Ovary (tissue), 9 donors: ENCODE measurements around the gene CNOT3. TPM values are rescaled to one million over a fixed set of nuclear protein-coding genes. Genes with fewer than 3 reads are reported as not detected.
A peak's percentile ranks its signal among the peaks of the same experiment; 100 is the strongest.

Experiments used
- DNase-seq, 5 donors: peaks; one replicate each; pipeline ENCODE4 v3.0.0-alpha.2; 2019 to 2020
- H3K27ac ChIP-seq, 2 donors: fragments of 200-600 bp; one replicate each; pipeline versions ENCODE4 v1.5.1 to v1.8.0; 2019 to 2022
- H3K27me3 ChIP-seq: fragments of 200-600 bp; one replicate; pipeline ENCODE4 v1.8.0; 2022
- H3K36me3 ChIP-seq: fragments of 200-600 bp; sonication (generic); one replicate; pipeline ENCODE4 v1.5.1; 2019
- H3K4me1 ChIP-seq: one replicate; pipeline ENCODE4 v1.8.1; 2013; ENCODE audit warnings: mild to moderate bottlenecking, moderate library complexity; ENCODE audit not compliant: insufficient read depth
- H3K4me3 ChIP-seq: fragments of 200-600 bp; sonication (generic); one replicate; pipeline ENCODE4 v1.5.1; 2017
- H3K9me3 ChIP-seq, 2 donors: fragments of 200-600 bp in 1 of 2; sonication (generic) in 1 of 2; one replicate each; pipeline versions ENCODE4 v1.5.1 to v1.8.1; 2013 to 2019; ENCODE audit warnings: mild to moderate bottlenecking in 1 of 2, moderate library complexity in 1 of 2
- EP300 ChIP-seq: sonication (generic); formaldehyde crosslinking; IDR thresholded peaks from one replicate; pipeline ENCODE4 v1.6.1; 2017; ENCODE audit warnings: antibody characterized with exemption
- POLR2A ChIP-seq: fragments of 450-650 bp; IDR thresholded peaks from one replicate; pipeline ENCODE4 v1.6.1; 2017; ENCODE audit warnings: antibody characterized with exemption, mild to moderate bottlenecking, moderate library complexity
- WGBS, 3 donors: extraction: QIAGEN DNeasy Blood & Tissue Kit in 1 of 3; methylation state at CpG; one replicate each; pipeline versions ENCODE4 v1.1.5 to v1.1.7; 2013 to 2017; 5-methylcytosine and 5-hydroxymethylcytosine counted together
- intact Hi-C, 4 donors: fragments of 100-400 bp; cut with DNase I; formaldehyde crosslinking; loops; one replicate each; pipeline versions ENCODE4 v1.11.0 to v1.15.1; 2022 to 2023
- polyA plus RNA-seq, 2 donors: library from polyadenylated mRNA; stranded (reverse); fragments of 200-250 nt in 1 of 2; fragments of 350-450 nt in 1 of 2; fragmentation: Illumina TruSeq in 1 of 2; extraction: RNeasy Lipid Tissue Mini Kit (QIAGEN cat#74804) in 1 of 2; gene quantifications; one replicate each; pipeline ENCODE4 v1.2.3, GENCODE V29; 2013 to 2014
- total RNA-seq, 7 donors: library from RNA; depleted of rRNA in 2 of 7; stranded (reverse); fragments of >200 nt in 2 of 7; fragmentation: NEBNext Ultra II Directional in 3 of 7; extraction: Animal tissue kit (Norgen Biotek cat#: 25700) in 3 of 7; gene quantifications; one replicate each; pipeline versions ENCODE4 v1.1.0 to v1.2.4, GENCODE V29; 2016 to 2023
- TF ChIP-seq, protein P1 (sequence below), 3 donors: fragments of 450-650 bp in 2 of 3; fragments of 200-600 bp in 1 of 3; IDR thresholded peaks; one replicate each; pipeline versions ENCODE4 v1.5.1 to v1.8.0; 2016 to 2022; ENCODE audit warnings: antibody characterized with exemption in 3 of 3, mild to moderate bottlenecking in 1 of 3
- donor health status: DM: no; HTN: no; CAD: no; lungs with moderate emphysema.
- donor health status: DM: no; HTN: no; CAD: no.
- donor health status: Bipolar disorder and iron deficiency.
- donor health status: DM: yes; HTN: yes; CAD: no.
- donor health status: DM: no; HTN: no; CAD: no.
- donor health status: DM: yes; HTN: yes; CAD: no.

The CNOT3 gene
- total and polyA plus RNA-seq, 9 donors, result 14.4 to 65.6 (median 41.6) TPM

- no peak for DNase-seq
- no peak for TF ChIP-seq EP300
- TF ChIP-seq, protein P1, sequence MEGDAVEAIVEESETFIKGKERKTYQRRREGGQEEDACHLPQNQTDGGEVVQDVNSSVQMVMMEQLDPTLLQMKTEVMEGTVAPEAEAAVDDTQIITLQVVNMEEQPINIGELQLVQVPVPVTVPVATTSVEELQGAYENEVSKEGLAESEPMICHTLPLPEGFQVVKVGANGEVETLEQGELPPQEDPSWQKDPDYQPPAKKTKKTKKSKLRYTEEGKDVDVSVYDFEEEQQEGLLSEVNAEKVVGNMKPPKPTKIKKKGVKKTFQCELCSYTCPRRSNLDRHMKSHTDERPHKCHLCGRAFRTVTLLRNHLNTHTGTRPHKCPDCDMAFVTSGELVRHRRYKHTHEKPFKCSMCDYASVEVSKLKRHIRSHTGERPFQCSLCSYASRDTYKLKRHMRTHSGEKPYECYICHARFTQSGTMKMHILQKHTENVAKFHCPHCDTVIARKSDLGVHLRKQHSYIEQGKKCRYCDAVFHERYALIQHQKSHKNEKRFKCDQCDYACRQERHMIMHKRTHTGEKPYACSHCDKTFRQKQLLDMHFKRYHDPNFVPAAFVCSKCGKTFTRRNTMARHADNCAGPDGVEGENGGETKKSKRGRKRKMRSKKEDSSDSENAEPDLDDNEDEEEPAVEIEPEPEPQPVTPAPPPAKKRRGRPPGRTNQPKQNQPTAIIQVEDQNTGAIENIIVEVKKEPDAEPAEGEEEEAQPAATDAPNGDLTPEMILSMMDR (IDR thresholded peaks at IDR 0.05), result no peak
- TF ChIP-seq POLR2A, result no peak
- Histone ChIP-seq H3K4me3 (no peak overlapping the region), H3K9me3 (no peaks in the 10 kb centered on the region), H3K27ac (no peak overlapping the region), H3K4me1 (no peaks in the 10 kb centered on the region), H3K36me3 (no peaks in the 10 kb centered on the region), H3K27me3 (no peaks in the 10 kb centered on the region)
- intact Hi-C loops, result no loop called here
- 93 to 95% (median 94%) methylated on average over 4 to 20 of the region's 20 CpGs for WGBS, 3 donors
These were observed 8.0 kb upstream of the CNOT3 start for GRCh38 chr19:54129617-54129996.

DNA sequence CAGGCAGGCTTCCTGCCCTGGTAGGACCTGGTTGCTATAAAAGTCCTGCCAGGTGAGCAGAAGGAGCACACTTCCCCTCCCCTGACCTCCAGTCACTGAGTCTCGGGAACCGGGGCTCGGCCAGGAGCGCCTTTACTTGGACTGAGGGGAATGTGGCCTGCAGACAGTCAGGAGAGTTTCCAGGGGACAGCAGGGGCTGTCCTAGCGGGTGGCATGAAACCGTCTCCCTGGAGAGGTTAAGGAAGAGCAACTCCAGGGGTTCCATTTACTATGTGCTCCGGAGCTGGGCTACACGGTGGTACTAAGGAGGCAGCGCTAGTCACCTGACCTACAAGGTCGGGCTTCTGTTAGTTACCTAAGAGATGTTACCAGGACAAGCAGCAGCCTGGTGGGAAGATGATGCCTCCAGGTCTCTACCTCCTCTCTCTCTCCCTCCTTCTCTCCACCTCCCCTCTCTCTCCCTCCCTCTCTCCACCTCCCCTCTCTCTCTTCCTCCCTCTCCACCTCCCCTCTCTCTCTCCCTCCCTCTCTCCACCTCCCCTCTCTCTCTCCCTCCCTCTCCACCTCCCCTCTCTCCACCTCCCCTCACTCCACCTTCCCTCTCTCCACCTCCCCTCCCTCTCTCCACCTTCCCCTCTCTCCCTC lies 4.1 kb upstream of the CNOT3 start:
- TF ChIP-seq EP300 (no peak), POLR2A (no peak)
- TF ChIP-seq, protein P1 (IDR thresholded peaks at IDR 0.05), result no peak
- Histone ChIP-seq H3K4me3 (no peak overlapping the region), H3K9me3 (no peaks in the 10 kb centered on the region), H3K36me3 (no peaks in the 10 kb centered on the region), H3K4me1 (no peaks in the 10 kb centered on the region), H3K27me3 (no peaks in the 10 kb centered on the region), H3K27ac (no peak overlapping the region)
- 50 to 58% (median 52%) methylated on average over 10 of the region's 10 CpGs for WGBS, 3 donors
- intact Hi-C loops, result no loop called here
- no peak for DNase-seq

DNA sequence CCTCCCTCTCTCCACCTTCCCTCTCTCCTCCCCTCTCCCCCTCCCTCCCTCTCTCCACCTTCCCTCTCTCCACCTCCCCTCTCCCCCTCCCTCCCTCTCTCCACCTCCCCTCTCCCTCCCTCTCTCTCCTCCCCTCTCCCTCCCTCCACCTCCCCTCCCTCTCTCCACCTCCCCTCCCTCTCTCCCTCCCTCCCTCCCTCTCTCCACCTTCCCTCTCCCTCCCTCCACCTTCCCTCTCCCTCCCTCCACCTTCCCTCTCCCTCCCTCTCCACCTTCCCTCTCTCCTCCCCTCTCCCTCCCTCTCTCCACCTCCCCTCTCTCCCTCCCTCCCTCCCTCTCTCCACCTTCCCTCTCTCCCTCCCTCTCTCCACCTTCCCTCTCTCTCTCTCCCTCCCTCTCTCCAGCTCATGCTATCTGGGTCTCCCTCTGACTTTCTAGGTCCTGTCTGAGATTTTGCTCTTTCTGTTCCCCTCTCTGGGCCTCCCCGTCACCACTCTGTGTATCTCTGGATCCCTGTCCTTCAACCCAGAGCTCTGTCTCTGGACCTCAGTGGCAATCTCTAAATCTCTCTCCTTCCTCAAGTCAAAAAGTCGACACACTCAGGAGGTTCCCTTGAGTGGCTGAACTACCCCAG lies 3.5 kb upstream of the CNOT3 start:
- H3K36me3 ChIP-seq, result no peaks in the 10 kb centered on the region
- no peak for DNase-seq
- no peaks in the 10 kb centered on the region for H3K9me3 ChIP-seq
- no peak overlapping the region for H3K4me3 ChIP-seq
- WGBS, 3 donors, result 50 to 61% (median 60%) methylated on average over 2 of the region's 2 CpGs
- peaks cover 2% of the 10 kb centered on the region for H3K4me1 ChIP-seq
- TF ChIP-seq EP300, result no peak
- TF ChIP-seq POLR2A, result no peak
- TF ChIP-seq, protein P1 (IDR thresholded peaks at IDR 0.05), result no peak
- no peak overlapping the region for H3K27ac ChIP-seq
- no peaks in the 10 kb centered on the region for H3K27me3 ChIP-seq
- intact Hi-C loops, result no loop called here

DNA sequence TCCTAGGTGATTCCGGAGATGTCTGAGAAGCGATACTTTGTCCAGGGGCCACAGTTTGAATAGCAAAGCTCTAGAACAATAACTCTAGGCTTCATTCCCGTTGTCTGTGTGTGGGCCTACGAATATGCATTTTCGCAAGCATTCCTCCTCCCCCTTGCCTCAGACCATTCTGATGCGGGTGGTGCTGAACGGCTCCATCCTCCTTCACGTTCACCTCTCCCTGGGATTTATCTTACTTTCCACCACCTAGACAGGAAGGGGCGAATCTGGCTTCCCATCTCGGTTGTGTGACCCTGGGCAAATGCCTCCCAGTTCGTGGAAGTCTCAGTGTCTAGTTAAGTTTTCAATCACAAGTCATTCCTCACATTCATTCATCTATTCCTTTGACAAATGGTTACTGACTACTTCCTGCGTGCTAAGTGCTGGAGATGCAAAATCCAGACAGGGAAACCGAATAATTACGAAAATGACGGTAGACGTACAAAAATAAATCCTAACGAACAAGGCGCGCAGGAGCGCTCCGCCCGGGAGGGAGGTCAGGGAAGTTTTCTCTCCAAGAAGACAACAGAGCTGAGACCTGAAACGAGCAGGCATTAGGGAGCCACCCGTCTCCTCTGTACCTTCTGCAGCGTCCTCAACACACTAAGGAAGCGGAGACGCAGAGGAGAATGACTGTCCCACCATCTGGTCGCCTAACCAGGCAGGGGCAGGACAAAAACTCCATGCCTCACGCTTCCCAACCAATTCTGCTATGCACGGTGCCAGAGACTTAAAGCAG lies 1.3 kb upstream of the CNOT3 start:
- no peak for DNase-seq
- Histone ChIP-seq H3K4me3 (peak overlapping the region; percentile 34), H3K27ac (no peak overlapping the region), H3K36me3 (no peaks in the 10 kb centered on the region), H3K4me1 (peaks cover 4% of the 10 kb centered on the region), H3K9me3 (no peaks in the 10 kb centered on the region), H3K27me3 (no peaks in the 10 kb centered on the region)
- TF ChIP-seq EP300 (no peak), POLR2A (no peak)
- TF ChIP-seq, protein P1 (IDR thresholded peaks at IDR 0.05), result no peak
- 3 to 4% (median 4%) methylated on average over 30 of the region's 30 CpGs for WGBS, 3 donors
- intact Hi-C loops, result no loop called here
